ACHN (cell line): ENCODE data around the gene ACADM.
A peak's percentile ranks its signal among the peaks of the same experiment; 100 is the strongest.
"Not testable (repeated sequence)": the region's sequence is repeated elsewhere in the genome, so short reads cannot be mapped to it uniquely, and the experiment has no call there.

ENCODE experiments used
- DNase-seq: peaks from one replicate; pipeline ENCODE4 v3.0.0-alpha.2; 2015
- in situ Hi-C: cut with HindIII; loops from 2 replicates; pipeline ENCODE4 v1.10.0; 2017; ENCODE audit warnings: low sequenced_read_pairs, low pct_ligation_motif_present, low pct_unique_long_range_greater_than_20kb

The ACADM gene

DNA sequence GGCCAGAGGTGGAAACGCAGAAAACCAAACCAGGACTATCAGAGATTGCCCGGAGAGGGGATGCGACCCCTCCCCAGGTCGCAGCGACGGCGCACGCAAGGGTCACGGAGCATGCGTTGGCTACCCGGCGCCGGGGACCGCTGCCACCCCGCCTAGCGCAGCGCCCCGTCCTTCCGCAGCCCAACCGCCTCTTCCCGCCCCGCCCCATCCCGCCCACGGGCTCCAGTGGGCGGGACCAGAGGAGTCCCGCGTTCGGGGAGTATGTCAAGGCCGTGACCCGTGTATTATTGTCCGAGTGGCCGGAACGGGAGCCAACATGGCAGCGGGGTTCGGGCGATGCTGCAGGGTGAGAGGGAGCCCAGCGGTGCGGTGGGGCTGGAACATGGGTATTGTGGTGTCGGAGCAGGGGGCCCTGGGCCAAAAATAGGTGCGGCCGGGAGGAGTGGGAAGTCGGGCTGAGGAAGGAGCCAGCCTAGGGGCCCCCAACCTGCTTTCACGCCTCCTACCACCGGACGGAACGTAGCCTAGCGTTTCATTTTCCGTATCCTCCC lies at the start of gene ACADM:
Gene ACADM (plus strand): TSS at position 238 of the 551 bp plus-strand sequence. CDS start 79 bp downstream, at position 317.
- peak; percentile 88 for DNase-seq
- in situ Hi-C loops: no loop called here

DNA sequence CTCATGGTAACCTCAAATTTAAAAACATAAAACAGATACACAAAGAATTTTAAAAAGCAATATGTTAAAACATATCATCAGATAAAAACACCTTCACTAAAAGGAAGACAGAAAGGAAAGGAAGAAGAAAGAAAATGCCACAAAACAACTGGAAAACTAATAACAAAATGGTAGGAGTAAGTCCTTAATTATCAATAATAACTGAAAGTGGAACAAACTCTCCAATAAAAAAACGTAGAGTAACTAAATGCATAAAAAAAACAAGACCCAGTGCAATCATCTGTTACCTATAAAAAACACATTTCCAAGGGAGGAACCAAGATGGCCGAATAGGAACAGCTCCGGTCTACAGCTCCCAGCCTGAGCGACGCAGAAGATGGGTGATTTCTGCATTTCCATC lies 47.1 kb upstream of the ACADM start:
- no peak for DNase-seq
- in situ Hi-C loops: no loop called here

DNA sequence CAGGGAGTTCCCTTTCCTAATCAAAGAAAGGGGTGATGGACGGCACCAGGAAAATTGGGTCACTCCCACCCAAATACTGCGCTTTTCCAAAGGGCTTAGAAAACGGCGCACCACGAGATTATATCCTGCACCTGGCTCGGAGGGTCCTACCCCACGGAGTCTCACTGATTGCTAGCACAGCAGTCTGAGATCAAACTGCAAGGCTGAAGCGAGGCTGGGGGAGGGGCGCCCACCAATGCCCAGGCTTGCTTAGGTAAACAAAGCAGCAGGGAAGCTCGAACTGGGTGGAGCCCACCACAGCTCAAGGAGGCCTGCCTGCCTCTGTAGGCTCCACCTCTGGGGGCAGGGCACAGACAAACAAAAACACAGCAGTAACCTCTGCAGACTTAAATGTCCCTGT lies 46.5 kb upstream of the ACADM start:
- DNase-seq, in situ Hi-C loops: not testable (repeated sequence)

GRCh38 chr1:75690547-75690946 lies 34.0 kb upstream of the ACADM start:
- no peak for DNase-seq
- in situ Hi-C loops: no loop called here

DNA sequence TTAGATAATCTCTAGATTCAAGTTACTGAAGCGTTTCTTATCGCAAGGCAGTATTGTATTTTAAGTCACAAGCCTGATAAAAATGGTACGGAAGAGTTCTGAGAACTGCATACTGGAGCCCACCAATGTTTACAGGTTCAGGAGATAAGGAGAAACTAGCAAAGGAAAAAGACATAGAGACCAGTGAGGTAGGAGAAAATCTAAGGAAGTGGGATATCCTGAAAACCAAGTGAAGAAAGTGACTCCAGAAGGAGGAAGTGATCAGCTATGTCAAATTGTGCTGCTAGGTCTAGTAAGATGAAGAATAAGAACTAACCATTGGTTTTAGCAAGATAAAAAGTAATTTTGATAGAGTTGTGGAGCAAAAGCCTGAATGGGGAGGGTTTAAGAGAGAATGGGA lies 31.0 kb upstream of the ACADM start:
- DNase-seq: no peak
- in situ Hi-C loops: no loop called here

DNA sequence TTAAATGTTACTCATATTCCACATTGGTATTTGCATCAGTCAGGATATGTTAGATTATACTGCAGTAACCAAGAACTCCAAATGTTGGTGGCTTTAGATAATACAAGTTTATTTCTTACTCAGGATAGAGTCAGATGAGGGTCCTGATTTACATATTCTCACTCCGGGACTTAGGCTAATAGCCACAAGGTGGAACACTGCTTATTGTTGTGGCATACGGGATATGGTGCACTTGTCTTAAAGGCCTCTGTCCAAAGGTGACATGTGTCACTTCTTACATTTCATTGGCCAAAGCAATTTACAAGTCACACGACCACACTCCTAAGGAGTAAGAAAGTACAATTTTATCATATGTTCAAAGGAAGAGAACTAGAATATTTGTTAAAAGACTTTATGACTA lies 28.5 kb upstream of the ACADM start:
- in situ Hi-C loops: no loop called here
- no peak for DNase-seq

- in situ Hi-C loops: no loop called here
- DNase-seq: no peak
Observed at GRCh38 chr1:75707191-75707590, 17.3 kb upstream of the ACADM start.

DNA sequence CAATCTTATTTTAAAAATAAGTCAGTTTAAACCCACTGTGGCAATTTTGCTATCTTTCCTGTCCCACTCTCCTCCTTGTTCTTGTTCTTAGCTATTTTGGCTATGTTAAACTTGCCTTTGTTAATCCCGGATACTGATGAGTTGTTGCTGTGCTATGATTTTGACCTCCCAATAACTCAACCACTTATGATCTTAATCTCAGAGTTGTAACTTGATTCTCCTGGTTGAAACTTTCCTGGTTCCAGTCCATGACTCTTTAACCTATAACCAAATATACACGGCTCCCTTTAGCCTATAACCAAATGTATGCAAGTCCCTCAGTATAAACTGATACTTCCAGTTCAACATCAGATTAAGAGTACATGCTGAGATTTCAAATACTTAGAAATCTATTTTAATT lies 15.6 kb upstream of the ACADM start:
- in situ Hi-C loops: no loop called here
- DNase-seq: no peak

GRCh38 chr1:75710832-75711231 lies 13.7 kb upstream of the ACADM start:
- in situ Hi-C loops: no loop called here
- DNase-seq: no peak

- no peak for DNase-seq
- in situ Hi-C loops: no loop called here
Observed at GRCh38 chr1:75711846-75712245, 12.7 kb upstream of the ACADM start.

- in situ Hi-C loops: no loop called here
- DNase-seq: no peak
Observed at GRCh38 chr1:75712306-75712705, 12.2 kb upstream of the ACADM start.

DNA sequence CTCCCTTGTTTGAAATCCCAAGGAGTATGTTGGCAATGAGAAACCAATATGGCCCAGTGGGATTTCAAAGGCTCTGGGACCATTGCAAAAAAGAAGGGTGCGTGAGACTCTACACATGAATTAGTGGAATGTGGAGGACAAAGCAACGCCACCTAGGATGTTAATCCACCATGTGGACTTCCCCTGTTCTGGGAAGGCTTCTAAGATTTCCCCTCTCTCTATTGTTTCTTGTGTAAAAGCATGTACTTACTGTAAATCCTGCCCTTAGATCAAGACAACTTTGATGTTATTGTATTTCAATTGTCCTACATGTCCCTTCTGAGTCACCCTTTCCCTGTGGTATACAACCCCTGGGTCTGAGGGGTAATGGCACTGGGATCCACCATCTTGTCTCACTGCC lies 4.7 kb upstream of the ACADM start:
- in situ Hi-C loops: no loop called here
- DNase-seq: no peak

DNA sequence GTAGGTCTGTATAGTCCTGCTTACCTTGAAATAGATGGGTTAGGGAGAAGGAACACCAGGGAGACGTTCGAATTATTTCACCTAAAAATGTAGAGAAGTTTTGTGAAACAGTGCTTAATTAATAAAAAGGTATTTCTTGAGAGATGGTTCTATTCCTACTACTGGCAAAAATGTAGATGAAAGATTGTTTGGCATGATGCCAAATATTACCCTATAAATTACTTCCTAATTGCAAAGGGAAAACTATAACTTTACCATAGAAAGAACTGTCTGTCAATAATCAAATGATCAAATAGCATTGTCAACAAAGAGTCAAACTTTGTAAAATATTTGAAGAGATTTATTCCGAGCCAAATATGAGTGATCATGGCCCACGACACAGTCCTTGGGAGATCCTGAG lies 4.2 kb upstream of the ACADM start:
- DNase-seq: no peak
- in situ Hi-C loops: no loop called here

GRCh38 chr1:75720820-75721219 lies 3.7 kb upstream of the ACADM start:
- in situ Hi-C loops: no loop called here
- no peak for DNase-seq

DNA sequence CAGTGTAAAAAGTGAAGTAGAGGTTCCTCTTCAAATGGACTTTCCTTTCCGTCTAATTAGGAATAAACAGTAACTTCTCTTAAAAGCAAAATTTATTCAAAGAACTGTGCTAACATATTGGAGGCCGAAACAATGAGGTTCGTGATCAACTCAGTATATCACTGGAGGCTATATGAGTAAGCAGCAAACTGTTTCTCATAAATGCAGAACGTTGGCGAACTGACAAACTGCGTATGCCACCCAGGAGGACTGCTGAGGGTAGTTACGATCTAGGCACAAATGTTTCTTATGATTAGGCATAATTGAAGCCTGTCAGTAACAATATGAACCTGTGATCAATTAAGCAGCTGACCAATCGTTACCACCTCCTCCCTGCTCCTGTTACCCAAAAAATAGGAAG lies 2.3 kb upstream of the ACADM start:
- DNase-seq, in situ Hi-C loops: not testable (repeated sequence)

DNA sequence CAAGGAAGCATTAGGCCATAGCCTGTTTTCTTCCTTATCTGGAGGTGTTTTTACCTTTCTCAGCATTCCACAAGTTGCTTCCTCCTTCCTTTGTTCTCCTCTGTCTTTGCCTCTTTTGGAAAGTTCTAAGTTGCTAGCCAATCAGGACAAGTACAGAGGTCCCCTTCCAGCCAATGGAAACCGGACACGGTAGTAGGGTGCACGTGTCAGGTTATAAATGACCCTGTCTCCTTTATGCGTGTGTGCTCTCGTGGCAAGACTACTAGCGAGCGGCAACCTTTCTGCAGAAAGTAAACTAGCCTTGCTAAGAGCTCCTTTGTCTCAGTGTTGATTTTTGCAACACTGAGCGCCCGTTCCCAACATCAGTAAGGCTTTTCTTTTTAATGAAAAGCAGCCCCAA lies 1.5 kb upstream of the ACADM start:
- DNase-seq: no peak
- in situ Hi-C loops: no loop called here

- peak; percentile 72 for DNase-seq
- in situ Hi-C loops: no loop called here
Observed at GRCh38 chr1:75723989-75724471, 479 bp upstream of the ACADM start.

GRCh38 chr1:75725266-75725665 lies 757 bp downstream of the ACADM start:
- peak; percentile 11 for DNase-seq
- in situ Hi-C loops: no loop called here

- DNase-seq: peak; percentile 9
- in situ Hi-C loops: no loop called here
Observed at GRCh38 chr1:75725861-75726361, 1.4 kb downstream of the ACADM start.

GRCh38 chr1:75727571-75727970 lies 3.1 kb downstream of the ACADM start:
- in situ Hi-C loops: no loop called here
- no peak for DNase-seq

- DNase-seq: no peak
- in situ Hi-C loops: no loop called here
Observed at GRCh38 chr1:75730432-75730831, 5.9 kb downstream of the ACADM start.
